GM12892 (cell line): ENCODE results near the gene SYNPO.

Source experiments
- POLR2A ChIP-seq: IDR thresholded peaks from 2 replicates; pipeline ENCODE4 v1.6.1; 2011; ENCODE audit warnings: low read depth, low read length, control low read depth
- POLR2AphosphoS5 ChIP-seq: IDR thresholded peaks from 2 replicates; pipeline ENCODE4 v1.6.1; 2011; ENCODE audit warnings: low read depth, low read length, control low read depth
- TAF1 ChIP-seq: IDR thresholded peaks from 2 replicates; pipeline ENCODE4 v1.6.1; 2011; ENCODE audit warnings: low read depth, mild to moderate bottlenecking, control low read depth, low read length, borderline replicate concordance

DNA sequence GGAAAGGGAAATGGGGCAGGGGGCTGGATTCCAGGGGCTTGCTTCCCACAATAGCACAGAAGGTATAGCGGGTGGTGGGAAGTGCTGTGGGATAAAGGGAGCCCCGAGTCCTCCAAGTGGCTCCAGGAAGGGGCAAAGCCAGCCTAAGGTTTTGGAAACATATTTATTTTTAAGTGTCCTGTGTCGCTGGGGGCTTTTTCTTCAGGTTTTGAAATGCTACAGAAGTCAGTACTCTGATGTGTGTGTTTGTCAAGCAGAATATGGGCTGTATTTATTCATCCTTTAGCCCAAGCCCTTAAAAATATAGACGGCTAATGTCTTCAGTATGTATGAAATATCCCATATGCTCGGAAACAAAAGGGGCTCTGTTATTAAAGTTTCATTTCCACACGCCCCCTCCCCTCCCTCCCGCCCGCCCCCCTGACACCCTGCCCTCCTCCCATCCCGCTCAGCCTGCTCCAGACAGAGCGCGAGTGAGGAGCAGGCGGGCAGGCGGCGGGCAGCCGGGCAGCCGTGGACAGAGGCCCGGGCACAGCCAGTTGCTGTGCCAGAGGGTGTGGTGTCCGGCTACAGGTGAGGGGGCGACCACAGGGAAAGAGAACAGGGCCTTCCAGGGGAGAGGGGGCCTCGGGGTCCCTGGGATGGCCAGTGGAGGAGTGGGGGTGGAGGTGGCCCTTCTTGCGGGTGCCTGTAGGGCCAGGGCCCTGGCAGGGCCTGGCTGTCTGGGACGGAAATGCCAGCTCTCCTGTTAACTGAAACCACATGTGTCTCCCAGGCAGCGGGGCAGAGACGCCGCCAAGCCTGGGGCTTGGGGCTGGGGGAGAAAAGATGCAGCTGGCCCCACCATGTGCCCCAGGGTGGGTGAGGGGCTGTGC, 39.6 kb upstream of the SYNPO start:
- TF ChIP-seq TAF1 (no peak), POLR2A (no peak), POLR2AphosphoS5 (no peak)
